Erythroblast (primary cell): Measurements from ENCODE around the gene F2RL2.
A peak's percentile ranks its signal among the peaks of the same experiment; 100 is the strongest.

Source experiments
- DNase-seq, 2 experiments: peaks; one replicate each; lab custom pipeline; 2025; lab: John Stamatoyannopoulos, UW
- GATA1 ChIP-seq: IDR thresholded peaks from 2 replicates; pipeline ENCODE4 v1.6.1; 2011; ENCODE audit warnings: low read depth, mild to moderate bottlenecking, control low read depth, low read length, moderate library complexity
- POLR2A ChIP-seq: IDR thresholded peaks from 2 replicates; pipeline ENCODE4 v1.6.1; 2011; ENCODE audit warnings: mild to moderate bottlenecking, low read length

F2RL2 gene

DNA sequence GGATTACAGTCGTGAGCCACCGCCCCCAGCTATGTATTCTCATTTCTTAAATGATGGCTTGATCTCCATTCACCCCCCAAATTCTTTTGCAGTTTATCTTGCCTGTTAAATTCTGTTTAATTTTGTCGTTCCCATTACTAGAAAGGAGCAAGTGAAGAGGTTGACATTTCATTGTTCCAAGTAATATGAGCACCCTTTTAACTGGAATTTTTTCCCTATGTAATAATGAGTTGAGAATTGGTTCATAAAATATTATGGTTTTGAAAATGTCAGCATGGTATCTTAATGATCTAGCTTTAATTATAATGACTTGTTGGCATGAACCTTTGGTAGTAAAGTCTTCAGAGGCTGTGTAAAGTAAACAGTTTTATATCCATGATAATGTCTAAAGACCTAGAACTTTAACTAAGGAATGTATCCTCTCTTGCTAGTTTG is 37.4 kb downstream of the F2RL2 start:
- TF ChIP-seq GATA1 (no peak), POLR2A (no peak)
- DNase-seq = no peak

DNA sequence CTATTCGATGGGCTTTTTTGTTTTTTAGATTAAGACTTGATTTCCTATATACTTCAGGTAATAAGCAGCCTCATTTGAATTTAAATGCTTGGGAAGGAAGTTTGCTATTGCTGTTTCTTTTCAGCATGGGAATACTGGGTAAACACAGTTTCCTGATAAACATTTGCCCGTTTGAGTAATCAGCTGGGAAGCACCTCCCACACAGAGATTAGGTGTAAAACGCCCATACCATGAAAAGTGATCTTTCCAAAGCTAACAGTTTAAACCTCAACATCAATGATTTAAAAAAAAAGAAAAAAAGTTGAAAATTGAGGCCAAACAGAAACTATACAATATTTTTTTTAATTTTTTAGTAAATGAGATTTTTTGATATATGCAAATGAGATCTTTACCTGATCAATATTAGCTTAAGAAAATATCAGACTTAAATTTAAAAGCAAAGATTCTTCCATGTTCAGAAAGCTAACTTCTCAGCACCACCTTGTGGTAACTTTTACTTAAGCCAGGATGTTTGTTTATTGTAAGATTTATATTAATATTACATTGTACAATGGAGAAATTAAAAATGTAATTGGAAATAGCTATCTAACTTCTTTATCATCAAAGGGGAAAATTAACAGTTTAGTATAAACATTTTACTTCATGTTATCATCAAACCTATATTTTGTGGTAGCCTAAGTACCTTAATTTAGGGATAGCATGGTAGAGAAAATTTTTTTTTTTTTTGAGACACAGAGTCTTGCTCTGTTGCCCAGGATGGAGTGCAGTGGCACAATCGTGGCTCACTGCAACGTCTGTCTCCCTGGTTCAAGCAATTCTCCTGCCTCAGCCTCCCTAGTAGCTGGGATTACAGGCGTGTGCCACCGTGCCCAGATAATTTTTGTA is 39.8 kb downstream of the F2RL2 start:
- DNase-seq = peak; percentile 32 to 53

DNA sequence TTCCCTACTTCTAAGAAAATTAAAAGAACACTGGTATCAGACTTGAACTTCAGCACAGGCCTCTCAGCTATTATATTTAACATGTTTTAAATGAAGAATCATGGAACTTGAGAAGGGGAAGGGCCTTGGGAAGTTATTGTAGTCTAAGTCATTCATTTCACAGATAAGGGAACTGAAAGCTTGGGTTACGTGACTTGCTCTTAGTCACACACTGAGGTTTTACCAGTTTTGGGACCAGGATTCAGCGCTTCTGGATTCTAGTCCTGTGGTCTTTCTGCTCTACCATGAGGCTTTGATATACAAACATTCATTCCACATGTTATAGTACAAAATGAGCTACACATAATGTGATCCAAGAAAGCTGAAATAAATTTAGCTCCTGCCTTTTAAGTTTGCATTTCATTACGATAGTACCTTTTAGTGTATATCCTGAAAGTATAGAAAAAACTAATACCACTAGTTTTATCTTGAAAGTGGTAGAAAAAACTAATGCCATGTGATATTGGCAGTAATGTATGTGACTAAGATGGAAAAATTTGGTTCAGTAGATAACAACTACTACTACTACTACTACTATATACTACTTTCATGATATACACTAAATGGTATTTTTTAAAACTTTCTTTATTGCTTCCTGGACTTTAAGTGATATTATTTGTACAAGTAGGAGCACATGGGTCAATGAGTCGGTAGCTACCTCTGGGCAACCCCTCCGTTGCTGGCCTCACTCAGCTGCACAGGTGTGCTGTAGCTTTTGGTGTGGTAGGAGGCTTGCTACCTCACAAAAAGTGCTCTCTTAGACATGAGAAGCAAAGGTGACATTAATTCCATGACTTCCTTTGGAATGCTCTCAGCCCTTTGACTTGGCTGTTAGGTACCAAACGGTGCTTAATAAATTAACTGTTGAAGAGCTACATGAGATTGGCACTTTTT is 40.7 kb downstream of the F2RL2 start:
- TF ChIP-seq GATA1 = no peak

More for the DNA sequence above, 39.8 kb downstream of the F2RL2 start:
- TF ChIP-seq POLR2A = no peak
- no peak for TF ChIP-seq GATA1

DNA sequence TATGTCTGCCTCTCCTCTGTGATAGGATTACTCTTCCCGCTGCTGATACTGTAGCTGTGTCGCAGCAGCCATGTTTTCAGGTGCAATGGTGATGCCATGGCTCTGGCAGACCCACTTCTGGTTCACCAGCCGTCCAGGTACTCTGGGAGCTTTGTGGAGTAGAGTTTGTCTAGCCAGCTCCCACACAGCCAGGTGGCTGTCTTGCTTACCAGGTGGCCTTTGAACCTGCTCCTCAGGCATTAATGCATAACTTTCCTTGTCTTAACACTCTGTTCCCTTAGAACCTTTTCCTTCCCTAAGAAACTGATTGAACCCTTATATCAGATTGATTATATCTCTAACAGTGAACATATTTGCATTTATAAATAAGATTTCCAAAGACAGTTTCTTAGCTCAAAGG is 42.2 kb downstream of the F2RL2 start:
- TF ChIP-seq GATA1 (no peak), POLR2A (no peak)
- DNase-seq = no peak

More for the DNA sequence above, 40.7 kb downstream of the F2RL2 start:
- DNase-seq = peak; percentile 31 to 46

DNA sequence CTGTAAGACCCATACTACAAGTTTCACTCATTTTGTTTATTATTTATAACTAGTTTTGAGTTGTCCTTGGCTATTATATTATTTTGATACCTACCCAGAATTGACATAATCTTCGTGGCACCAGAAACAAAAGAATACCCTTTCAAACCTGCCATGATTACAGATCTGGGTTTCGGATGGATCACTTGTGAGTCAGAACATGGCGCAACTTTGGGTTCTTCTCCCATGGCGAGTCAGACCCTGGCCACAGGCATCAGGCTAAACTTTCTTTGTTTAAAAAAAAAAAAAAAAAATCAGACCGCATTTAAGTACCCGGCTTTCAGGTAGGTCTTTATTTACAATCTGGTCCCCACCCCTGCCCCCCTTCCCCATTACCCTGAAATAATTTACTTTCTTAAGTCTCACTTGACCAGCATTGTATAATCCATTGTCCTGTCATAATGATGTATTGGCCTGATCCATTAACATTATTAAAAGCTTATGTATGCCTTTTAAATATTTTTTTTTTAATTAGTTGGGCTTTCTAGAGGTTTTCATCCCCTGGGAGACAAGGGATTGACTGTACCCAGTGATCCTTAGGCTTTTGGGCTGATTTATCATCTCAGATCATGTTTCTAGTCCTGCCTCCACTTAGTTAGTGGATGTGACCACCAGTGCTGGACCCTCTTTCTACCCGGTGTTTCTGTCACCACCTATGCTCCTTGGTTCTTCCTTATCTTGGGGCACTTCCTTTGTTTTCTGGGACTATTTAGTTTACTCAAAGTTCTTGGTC is 43.9 kb downstream of the F2RL2 start:
- no peak for DNase-seq
- TF ChIP-seq GATA1 = no peak
- no peak for TF ChIP-seq POLR2A

DNA sequence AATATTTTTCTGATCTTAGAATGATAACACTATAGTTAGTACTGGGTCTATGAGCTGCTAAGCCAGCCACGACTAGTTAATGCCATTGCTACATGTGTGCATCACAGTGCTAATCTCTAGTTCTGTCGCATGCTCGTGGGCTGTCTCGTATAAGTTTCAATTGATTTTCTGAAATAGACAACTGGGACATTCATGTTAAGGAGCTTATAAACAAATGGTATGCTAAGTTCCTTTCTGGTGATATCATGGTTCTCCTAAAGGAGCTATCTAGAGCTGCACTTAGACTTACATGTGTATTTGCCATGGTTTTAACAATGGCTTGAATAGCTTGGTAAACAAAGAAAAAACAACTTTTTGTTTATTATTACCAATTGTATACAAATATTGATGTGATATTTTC is 46.2 kb downstream of the F2RL2 start:
- TF ChIP-seq GATA1 (no peak), POLR2A (no peak)
- DNase-seq = no peak

DNA sequence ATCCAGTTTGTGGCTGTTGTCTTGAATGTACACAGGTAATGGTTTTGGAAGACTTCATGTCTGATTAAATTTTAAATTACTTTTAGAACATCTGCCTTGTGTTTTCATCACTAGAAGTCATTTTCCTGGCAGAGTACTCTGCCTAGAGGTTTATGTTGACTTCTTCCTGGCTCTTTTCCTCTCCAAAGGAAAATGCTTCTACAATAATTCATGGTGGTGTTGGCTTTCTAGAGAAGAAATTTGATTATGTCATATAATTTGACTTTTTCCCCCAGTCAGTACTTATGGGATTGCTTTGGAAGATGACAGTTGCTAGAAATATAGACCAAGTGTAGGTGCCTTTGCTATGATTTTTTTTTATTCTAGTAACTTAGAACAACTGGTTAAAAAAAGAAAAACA is 46.8 kb downstream of the F2RL2 start:
- no peak for TF ChIP-seq POLR2A
- no peak for TF ChIP-seq GATA1
- no peak for DNase-seq

DNA sequence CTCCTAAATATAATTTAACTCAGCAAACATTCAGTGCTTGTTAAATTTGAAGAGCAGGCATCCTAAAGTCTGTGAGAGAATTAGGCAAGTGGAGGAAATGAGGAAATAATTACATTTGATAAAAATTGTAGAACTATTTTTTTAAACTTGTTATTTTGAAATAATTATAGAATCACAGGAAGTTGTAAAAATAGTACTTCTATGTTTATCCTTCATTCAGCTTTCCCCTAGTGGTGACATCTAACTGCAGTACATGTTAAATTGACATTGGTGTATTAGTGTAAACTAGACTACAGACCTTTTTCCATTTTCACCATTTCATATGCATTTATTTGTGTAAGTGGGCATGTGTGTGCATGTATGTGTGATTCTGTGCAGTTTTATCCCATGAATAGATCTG is 51.6 kb downstream of the F2RL2 start:
- no peak for DNase-seq
- no peak for TF ChIP-seq GATA1
- TF ChIP-seq POLR2A = no peak

DNA sequence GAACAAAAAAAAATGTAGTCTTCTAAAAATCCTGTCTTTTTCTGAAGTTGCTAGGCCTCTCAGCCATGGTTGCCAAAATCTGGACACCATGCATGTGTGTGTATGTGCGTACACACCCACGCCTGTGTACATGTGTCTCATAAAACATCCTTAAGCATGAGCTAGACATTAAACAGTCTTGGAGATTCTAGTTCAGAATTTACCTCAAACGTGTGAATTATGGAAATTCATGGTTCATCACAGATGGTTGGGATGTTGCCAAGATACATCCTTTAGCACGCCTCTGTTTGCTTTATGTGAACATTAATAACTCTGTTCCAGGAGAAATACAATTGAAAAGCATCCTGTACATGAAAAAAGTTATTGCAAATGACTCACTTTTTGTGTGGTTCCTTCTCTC is 53.0 kb downstream of the F2RL2 start:
- TF ChIP-seq GATA1 (no peak), POLR2A (no peak)
- no peak for DNase-seq
